OCI-LY7 (cell line): ENCODE measurements around the gene IPO8. TPM values are rescaled to one million over a fixed set of nuclear protein-coding genes. Genes with fewer than 3 reads are reported as not detected.
"Not testable (repeated sequence)": the region's sequence is repeated elsewhere in the genome, so short reads cannot be mapped to it uniquely, and the experiment has no call there.

Experiments used
- BruUV-seq: library from RNA; stranded (reverse); fragments of 400-500 nt; replicated peaks from 2 replicates; lab custom pipeline; 2021; lab: Mats Ljungman, UMichigan
- CTCF ChIA-PET: fragments of 300-600 bp; sonication (Branson Sonifier 250); formaldehyde crosslinking; loops from one replicate; lab custom pipeline; 2022; ENCODE audit warnings: antibody characterized with exemption; ENCODE audit not compliant: unreplicated experiment; lab: Charles Lee
- POLR2A ChIA-PET: fragments of 300-600 bp; sonication (Branson Sonifier 250); formaldehyde crosslinking; loops from one replicate; lab custom pipeline; 2022; ENCODE audit warnings: antibody characterized with exemption; lab: Charles Lee
- DNase-seq: peaks from one replicate; pipeline ENCODE4 v3.0.0-alpha.2; 2015; ENCODE audit warnings: low spot score
- H2AFZ ChIP-seq: fragments of 200-600 bp; sonication (generic), shearing (Covaris generic); 2 replicates; pipeline ENCODE4 v1.6.1; 2014; ENCODE audit warnings: mild to moderate bottlenecking, antibody characterized with exemption, low read length, moderate library complexity
- H3K27ac ChIP-seq: fragments of 200-600 bp; sonication (generic); 2 replicates; pipeline ENCODE4 v1.5.1; 2014; ENCODE audit warnings: mixed run types, low read depth, mild to moderate bottlenecking, moderate library complexity, low read length, inconsistent platforms; ENCODE audit not compliant: poor library complexity, severe bottlenecking
- H3K36me3 ChIP-seq: fragments of 200-600 bp; sonication (generic); 2 replicates; pipeline ENCODE4 v1.6.1; 2014; ENCODE audit warnings: mild to moderate bottlenecking, antibody characterized with exemption, low read length, moderate library complexity, mixed read lengths; ENCODE audit not compliant: insufficient read depth
- H3K4me1 ChIP-seq: fragments of 200-600 bp; sonication (generic); 2 replicates; pipeline ENCODE4 v1.5.1; 2014; ENCODE audit warnings: mild to moderate bottlenecking, low read length; ENCODE audit not compliant: insufficient read depth, poor library complexity, severe bottlenecking
- H3K4me2 ChIP-seq: fragments of 200-600 bp; sonication (generic); 2 replicates; pipeline ENCODE4 v1.6.1; 2014; ENCODE audit warnings: mild to moderate bottlenecking, low read length
- H3K4me3 ChIP-seq: fragments of 200-600 bp; sonication (generic); 2 replicates; pipeline ENCODE4 v1.5.1; 2014; ENCODE audit warnings: mild to moderate bottlenecking, low read depth, low read length; ENCODE audit not compliant: poor library complexity, severe bottlenecking
- H3K79me2 ChIP-seq: fragments of 200-600 bp; sonication (generic); 2 replicates; pipeline ENCODE4 v1.6.1; 2016; ENCODE audit warnings: low read depth, mild to moderate bottlenecking, low read length, moderate library complexity, mixed read lengths; ENCODE audit not compliant: insufficient read depth
- H3K9me2 ChIP-seq: fragments of 200-600 bp; sonication (generic); 2 replicates; pipeline ENCODE4 v1.6.1; 2016; ENCODE audit warnings: mild to moderate bottlenecking, low read length, mixed read lengths; ENCODE audit not compliant: insufficient read depth
- H3K9me3 ChIP-seq: fragments of 200-600 bp; sonication (generic); 2 replicates; pipeline ENCODE4 v1.6.1; 2014; ENCODE audit warnings: mild to moderate bottlenecking, mixed run types, low read length, mixed read lengths
- H4K20me1 ChIP-seq: fragments of 200-600 bp; sonication (generic); 2 replicates; pipeline ENCODE4 v1.6.1; 2014; ENCODE audit warnings: mild to moderate bottlenecking, antibody characterized with exemption, low read length, moderate library complexity, mixed read lengths; ENCODE audit not compliant: insufficient read depth
- EZH2phosphoT487 ChIP-seq: fragments of 200-600 bp; sonication (generic); IDR thresholded peaks from 2 replicates; pipeline ENCODE4 v1.6.1; 2018; ENCODE audit warnings: low read depth, borderline replicate concordance, mild to moderate bottlenecking, mixed run types, antibody characterized with exemption, low read length, moderate library complexity, mixed read lengths
- intact Hi-C: fragments of 100-400 bp; cut with micrococcal nuclease; formaldehyde crosslinking; loops from one replicate; pipeline ENCODE4 v1.10.0; 2022; ENCODE audit not compliant: unreplicated experiment
- total RNA-seq, 2 experiments: library from RNA; depleted of rRNA in 1 of 2; stranded (reverse); fragments of >200 nt in 1 of 2; shearing (Covaris generic) in 1 of 2; gene quantifications; 2 replicates each; pipeline ENCODE4 v1.2.3, GENCODE V29; 2014 to 2022
- TF ChIP-seq, protein P1 (sequence below): fragments of 200-600 bp; sonication (generic); conservative IDR thresholded peaks from 2 replicates; pipeline ENCODE4 v1.5.1; 2014; ENCODE audit warnings: mild to moderate bottlenecking, antibody characterized with exemption, low read length, moderate library complexity, mixed read lengths

IPO8 gene
- total RNA-seq, 2 experiments from 2014 or later: 14.7 to 41.6 TPM

DNA sequence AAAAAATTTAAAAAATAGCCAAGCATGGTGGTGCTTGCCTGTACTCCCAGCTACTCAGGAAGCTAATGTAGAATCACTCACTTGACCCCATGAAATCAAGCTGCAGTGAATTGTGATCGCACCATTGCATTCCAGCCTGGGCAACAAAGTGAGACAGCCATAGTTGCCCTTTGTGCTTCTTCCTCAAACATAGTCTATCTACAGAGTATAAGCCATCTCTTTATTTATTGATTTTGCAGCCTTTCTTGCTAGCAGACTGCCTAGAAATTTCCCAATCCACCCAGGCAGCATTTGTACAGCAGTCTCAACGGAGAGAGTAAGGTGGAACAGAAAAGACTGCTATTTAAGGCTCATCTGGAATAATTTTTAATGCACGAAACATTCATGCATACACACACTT is 68.8 kb downstream of the IPO8 start:
- CTCF ChIA-PET: no interaction called here

DNA sequence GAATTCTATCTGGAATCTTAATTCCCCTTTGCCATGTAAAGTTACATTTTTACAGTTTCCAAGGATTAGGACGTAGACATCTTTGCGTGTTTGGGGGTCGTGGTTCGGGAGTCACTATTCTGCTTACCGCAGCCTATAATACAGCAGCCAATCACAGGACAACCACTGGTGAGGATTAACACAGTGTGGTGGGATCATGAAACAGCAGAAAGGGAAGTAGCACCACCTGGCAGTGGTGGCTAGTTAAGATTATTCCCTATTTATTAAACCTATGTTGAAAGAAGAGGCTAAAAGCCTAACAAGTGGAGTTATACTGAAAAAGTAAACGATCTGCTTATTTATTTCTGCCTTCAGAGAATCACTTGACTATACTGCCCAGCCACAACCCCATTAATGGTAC is 71.7 kb downstream of the IPO8 start:
- H4K20me1 ChIP-seq: no peaks in the 10 kb centered on the region
- H3K4me2 ChIP-seq: no peak overlapping the region
- no peaks in the 10 kb centered on the region for H3K9me3 ChIP-seq
- ChIA-PET POLR2A (interaction anchor here (1.0 kb wide), 1 partner anchor 12 kb away, joined by 3 read pairs; no protein-coding TSS in a partner anchor), CTCF (no interaction called here)
- no TSS peak for BruUV-seq
- H2AFZ ChIP-seq: no peak overlapping the region
- no peaks in the 10 kb centered on the region for H3K79me2 ChIP-seq
- intact Hi-C loops: no loop called here
- no peak overlapping the region for H3K4me3 ChIP-seq
- H3K36me3 ChIP-seq: no peaks in the 10 kb centered on the region; the same call in 1 of the 2 replicates
- DNase-seq: no peak
- H3K9me2 ChIP-seq: no peaks in the 10 kb centered on the region
- no peak overlapping the region for H3K27ac ChIP-seq
- H3K4me1 ChIP-seq: no peaks in the 10 kb centered on the region
- no peak for TF ChIP-seq EZH2phosphoT487

More for the DNA sequence above, 68.8 kb downstream of the IPO8 start:
- intact Hi-C loops: no loop called here
- peaks cover 17% of the 10 kb centered on the region; the same call in 1 of the 2 replicates for H3K36me3 ChIP-seq
- no peak for TF ChIP-seq EZH2phosphoT487
- TF ChIP-seq, protein P1, sequence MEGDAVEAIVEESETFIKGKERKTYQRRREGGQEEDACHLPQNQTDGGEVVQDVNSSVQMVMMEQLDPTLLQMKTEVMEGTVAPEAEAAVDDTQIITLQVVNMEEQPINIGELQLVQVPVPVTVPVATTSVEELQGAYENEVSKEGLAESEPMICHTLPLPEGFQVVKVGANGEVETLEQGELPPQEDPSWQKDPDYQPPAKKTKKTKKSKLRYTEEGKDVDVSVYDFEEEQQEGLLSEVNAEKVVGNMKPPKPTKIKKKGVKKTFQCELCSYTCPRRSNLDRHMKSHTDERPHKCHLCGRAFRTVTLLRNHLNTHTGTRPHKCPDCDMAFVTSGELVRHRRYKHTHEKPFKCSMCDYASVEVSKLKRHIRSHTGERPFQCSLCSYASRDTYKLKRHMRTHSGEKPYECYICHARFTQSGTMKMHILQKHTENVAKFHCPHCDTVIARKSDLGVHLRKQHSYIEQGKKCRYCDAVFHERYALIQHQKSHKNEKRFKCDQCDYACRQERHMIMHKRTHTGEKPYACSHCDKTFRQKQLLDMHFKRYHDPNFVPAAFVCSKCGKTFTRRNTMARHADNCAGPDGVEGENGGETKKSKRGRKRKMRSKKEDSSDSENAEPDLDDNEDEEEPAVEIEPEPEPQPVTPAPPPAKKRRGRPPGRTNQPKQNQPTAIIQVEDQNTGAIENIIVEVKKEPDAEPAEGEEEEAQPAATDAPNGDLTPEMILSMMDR: no peak
- no peak overlapping the region for H3K4me2 ChIP-seq
- H3K9me3 ChIP-seq: no peaks in the 10 kb centered on the region
- no peak for DNase-seq
- no peak overlapping the region for H2AFZ ChIP-seq
- POLR2A ChIA-PET: no interaction called here
- no peaks in the 10 kb centered on the region for H3K79me2 ChIP-seq
- no peaks in the 10 kb centered on the region for H4K20me1 ChIP-seq
- BruUV-seq: no TSS peak
- H3K27ac ChIP-seq: no peak overlapping the region
- H3K4me3 ChIP-seq: no peak overlapping the region
- H3K9me2 ChIP-seq: no peaks in the 10 kb centered on the region
- H3K4me1 ChIP-seq: no peaks in the 10 kb centered on the region

DNA sequence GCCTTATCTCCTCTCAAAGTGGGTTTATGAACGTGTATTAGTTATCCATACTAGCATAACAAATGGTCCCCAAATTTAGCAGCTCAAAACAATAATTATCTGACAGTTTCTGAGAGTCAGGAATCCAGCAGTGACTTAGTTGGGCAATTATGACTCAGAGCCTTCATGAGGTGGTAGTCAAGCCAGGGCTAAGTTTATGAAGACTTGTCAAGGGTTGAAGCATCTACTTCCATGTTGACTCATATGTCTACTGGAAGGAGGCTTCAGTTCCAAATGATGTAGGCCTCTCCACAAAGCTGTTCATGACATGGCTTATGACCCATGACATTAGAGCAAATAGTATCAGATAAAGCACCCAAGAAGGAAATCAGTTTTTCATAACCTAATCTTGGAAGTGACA is 73.2 kb downstream of the IPO8 start:
- no peak for DNase-seq
- H4K20me1 ChIP-seq: no peaks in the 10 kb centered on the region
- H2AFZ ChIP-seq: no peak overlapping the region
- ChIA-PET POLR2A (interaction anchor here (0.7 kb wide), 1 partner anchor 39 kb away, joined by 3 read pairs; no protein-coding TSS in a partner anchor), CTCF (no interaction called here)
- no peaks in the 10 kb centered on the region for H3K9me2 ChIP-seq
- no peaks in the 10 kb centered on the region for H3K9me3 ChIP-seq
- no peak overlapping the region for H3K27ac ChIP-seq
- intact Hi-C loops: no loop called here
- no peak for TF ChIP-seq EZH2phosphoT487
- TF ChIP-seq, protein P1: no peak
- no TSS peak for BruUV-seq
- H3K4me3 ChIP-seq: no peak overlapping the region
- no peaks in the 10 kb centered on the region for H3K36me3 ChIP-seq
- no peaks in the 10 kb centered on the region for H3K79me2 ChIP-seq
- no peak overlapping the region for H3K4me2 ChIP-seq
- no peaks in the 10 kb centered on the region for H3K4me1 ChIP-seq

DNA sequence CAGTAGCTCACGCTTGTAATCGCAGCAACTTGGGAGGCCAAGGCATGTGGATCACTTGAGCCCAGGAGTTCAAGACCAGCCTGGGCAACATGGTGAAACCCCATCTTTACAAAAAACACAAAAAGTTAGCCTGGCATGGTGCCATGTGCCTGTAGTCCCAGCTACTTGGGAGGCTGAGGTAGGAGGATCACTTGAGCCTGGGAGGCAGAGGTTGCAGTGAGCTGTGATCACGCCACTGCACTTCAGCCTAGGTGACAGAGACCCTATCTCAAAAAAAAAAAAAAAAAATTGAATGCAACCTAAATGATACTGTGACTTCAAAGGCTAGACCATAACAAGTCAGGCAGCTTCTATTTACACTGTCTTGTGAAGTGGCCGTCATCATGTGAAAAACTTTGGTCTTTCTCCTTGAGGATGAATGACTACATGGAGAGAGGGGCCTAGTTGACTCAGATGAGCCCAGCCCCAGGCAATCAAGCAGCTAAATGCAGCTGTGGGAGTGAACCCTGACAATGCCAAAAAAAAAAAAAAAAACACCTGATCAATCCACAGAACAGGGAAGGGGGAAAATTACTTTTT is 73.9 kb downstream of the IPO8 start:
- H3K4me1 ChIP-seq, H3K9me3 ChIP-seq, H3K4me3 ChIP-seq, H3K9me2 ChIP-seq, BruUV-seq, H2AFZ ChIP-seq, intact Hi-C loops, DNase-seq, H3K27ac ChIP-seq, H3K4me2 ChIP-seq, H4K20me1 ChIP-seq, CTCF ChIA-PET, H3K79me2 ChIP-seq, H3K36me3 ChIP-seq: not testable (repeated sequence)
- POLR2A ChIA-PET: interaction anchor here (0.7 kb wide), 1 partner anchor 39 kb away, joined by 3 read pairs; no protein-coding TSS in a partner anchor
